ENCODE measurements around the gene NLN.

DNA sequence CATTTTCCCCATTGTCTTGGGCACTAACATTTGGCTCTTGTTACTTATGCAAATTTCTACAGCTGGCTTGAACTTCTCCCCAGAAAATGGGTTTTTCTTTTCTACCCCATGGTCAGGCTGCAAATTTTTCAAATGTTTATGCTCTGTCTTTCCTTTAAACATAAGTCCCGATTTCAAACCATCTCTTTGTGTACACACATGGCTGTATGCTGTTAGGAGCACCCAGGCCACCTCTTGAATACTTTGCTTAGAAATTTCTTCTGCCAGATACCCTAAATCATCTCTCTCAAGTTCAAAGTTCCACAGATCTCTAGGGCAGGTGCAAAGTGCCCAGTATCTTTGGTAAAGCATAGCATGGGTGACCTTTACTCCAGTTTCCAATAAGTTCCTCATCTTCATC is 45.6 kb downstream of the NLN start:
- TF ChIP-seq, protein P1, sequence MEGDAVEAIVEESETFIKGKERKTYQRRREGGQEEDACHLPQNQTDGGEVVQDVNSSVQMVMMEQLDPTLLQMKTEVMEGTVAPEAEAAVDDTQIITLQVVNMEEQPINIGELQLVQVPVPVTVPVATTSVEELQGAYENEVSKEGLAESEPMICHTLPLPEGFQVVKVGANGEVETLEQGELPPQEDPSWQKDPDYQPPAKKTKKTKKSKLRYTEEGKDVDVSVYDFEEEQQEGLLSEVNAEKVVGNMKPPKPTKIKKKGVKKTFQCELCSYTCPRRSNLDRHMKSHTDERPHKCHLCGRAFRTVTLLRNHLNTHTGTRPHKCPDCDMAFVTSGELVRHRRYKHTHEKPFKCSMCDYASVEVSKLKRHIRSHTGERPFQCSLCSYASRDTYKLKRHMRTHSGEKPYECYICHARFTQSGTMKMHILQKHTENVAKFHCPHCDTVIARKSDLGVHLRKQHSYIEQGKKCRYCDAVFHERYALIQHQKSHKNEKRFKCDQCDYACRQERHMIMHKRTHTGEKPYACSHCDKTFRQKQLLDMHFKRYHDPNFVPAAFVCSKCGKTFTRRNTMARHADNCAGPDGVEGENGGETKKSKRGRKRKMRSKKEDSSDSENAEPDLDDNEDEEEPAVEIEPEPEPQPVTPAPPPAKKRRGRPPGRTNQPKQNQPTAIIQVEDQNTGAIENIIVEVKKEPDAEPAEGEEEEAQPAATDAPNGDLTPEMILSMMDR (IDR thresholded peaks at IDR 0.05) = no peak
- TF ChIP-seq EZH2 (IDR thresholded peaks at IDR 0.05; ENCODE audit: borderline replicate concordance, insufficient read depth, low read depth, low read length, poor library complexity, severe bottlenecking) = no peak

Data from B cell (primary cell).